HG03280 (cell line): Measurements from ENCODE around the gene P2RY12.

ENCODE experiments used
- ATAC-seq: cut with Tn5 transposase; IDR thresholded peaks from one replicate; pipeline ENCODE4 v1.9.1; 2021; ENCODE audit warnings: mild to moderate bottlenecking, moderate library complexity; ENCODE audit not compliant: unreplicated experiment

The P2RY12 gene

GRCh38 chr3:151309566-151309965 lies 75.0 kb downstream of the P2RY12 start:
- no peak for ATAC-seq

GRCh38 chr3:151307583-151308488 lies 76.7 kb downstream of the P2RY12 start:
- ATAC-seq = no peak

- no peak for ATAC-seq
Measured at GRCh38 chr3:151307131-151307530, 77.4 kb downstream of the P2RY12 start.

GRCh38 chr3:151306168-151306810 lies 78.3 kb downstream of the P2RY12 start:
- no peak for ATAC-seq

GRCh38 chr3:151305775-151306151 lies 78.8 kb downstream of the P2RY12 start:
- ATAC-seq = no peak

DNA sequence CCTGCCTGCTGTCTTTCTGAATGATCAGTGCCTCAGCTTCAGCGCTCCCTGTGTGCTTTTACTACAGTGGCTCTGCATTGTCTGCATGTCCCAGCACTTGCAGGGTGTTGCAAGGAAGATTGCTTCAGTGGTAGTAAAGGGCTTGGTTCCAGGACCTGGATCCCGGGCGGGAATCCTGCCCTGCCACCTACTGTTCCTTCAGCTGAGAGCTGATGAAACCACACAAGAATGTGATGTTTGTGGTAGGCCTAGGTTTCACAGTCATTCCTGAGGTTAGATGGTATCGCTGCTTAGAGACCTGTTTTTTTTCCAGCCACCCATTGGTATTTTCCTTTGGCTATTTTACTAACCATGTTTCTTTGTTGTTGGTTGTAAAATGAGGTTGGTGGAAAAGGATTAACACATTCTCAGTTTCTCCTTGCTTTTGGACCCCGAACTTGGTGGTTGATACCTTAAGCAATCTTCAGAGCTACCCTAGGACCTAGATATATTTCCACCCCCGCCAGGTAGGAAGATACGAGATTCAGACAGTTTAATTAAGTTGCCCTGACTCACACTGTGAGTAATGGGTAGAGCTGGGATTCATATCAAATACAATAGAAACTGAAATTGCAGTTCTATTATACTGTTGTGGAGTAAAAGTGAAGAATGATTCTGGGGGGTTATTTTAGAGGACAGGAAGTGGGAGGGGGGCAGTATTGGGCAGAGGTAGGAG lies 79.3 kb downstream of the P2RY12 start:
- ATAC-seq = no peak

DNA sequence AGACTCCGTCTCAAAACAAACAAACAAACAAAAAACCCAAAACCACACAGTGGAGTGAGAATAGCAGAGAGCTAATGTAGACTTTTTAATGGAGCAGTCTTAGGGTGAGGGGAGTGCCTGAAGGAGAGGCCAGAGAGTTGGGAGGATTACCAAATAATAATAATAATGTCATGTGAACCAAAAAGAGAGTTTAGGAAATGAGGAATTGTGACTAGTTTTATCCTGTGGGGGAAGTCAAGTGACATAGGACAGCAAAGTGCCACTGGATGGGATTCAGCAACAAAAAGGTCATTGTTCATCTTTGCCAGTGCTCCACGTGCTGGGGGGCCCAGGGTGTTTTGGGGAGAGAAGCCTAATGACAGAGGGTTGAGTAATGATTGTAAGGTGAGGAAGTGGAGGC lies 80.8 kb downstream of the P2RY12 start:
- ATAC-seq = no peak

- no peak for ATAC-seq
Measured at GRCh38 chr3:151301787-151302186, 82.8 kb downstream of the P2RY12 start.

- ATAC-seq = no peak
Measured at GRCh38 chr3:151300539-151300938, 84.0 kb downstream of the P2RY12 start.

DNA sequence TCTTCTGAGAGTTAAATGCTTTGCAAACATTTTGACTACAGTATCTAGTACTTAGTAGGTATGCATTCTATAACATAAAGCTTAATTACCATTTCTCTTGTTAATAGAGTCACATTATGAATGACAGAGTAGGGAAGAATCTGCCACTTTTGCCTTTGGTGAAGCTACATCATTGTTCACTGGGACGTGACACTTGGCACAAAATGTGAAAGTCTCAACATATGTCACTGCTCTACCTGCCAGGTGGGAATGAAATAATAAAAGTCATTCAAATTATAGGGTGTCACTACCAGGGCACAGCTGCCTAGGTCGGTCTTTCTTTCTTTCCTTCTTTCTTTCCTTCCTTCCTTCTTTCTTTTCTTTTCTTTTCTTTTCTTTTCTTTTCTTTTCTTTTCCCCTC lies 85.5 kb downstream of the P2RY12 start:
- no peak for ATAC-seq

GRCh38 chr3:151297429-151297828 lies 87.1 kb downstream of the P2RY12 start:
- no peak for ATAC-seq

- ATAC-seq = no peak
Measured at GRCh38 chr3:151296226-151296625, 88.3 kb downstream of the P2RY12 start.

DNA sequence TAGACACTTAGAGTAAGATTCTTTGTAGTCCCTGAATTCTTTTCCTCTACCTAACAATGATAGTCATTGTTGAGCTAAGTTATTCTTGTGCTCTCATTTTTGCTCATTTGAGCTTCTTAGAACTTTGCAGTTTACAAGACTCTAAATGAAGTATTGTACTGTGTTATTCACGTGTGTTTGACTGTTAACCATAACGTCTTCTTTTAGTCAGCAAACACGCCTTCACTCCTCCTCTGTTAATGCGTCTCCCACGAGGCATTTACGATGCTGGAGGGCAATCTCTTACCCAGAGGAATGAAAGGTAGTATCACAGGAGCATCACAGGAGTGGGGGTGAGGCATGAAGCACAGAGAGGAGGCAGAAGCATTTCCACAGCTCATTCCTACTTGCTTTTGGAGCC lies 91.4 kb downstream of the P2RY12 start:
- ATAC-seq = no peak

- no peak for ATAC-seq
Measured at GRCh38 chr3:151290673-151291072, 93.9 kb downstream of the P2RY12 start.

- no peak for ATAC-seq
Measured at GRCh38 chr3:151289445-151289844, 95.1 kb downstream of the P2RY12 start.
